ENCODE measurements around the gene RALGPS1.

- no peak for TF ChIP-seq CTCF (IDR thresholded peaks at IDR 0.05)
- no peak for TF ChIP-seq POLR2A (IDR thresholded peaks at IDR 0.05)
- no peak for TF ChIP-seq EP300 (IDR thresholded peaks at IDR 0.05)
- TF ChIP-seq POLR2AphosphoS5 (IDR thresholded peaks at IDR 0.05), result no peak
Observed at GRCh38 chr9:127212453-127212852, 297.9 kb downstream of the RALGPS1 start.
